AG09319 (cell line): ENCODE results near the gene TUBA3C.

Experiments
- DNase-seq: peaks from one replicate; pipeline ENCODE4 v3.0.0-alpha.2; 2010; ENCODE audit warnings: low read depth; ENCODE audit errors: extremely low read depth
- CTCF ChIP-seq: IDR thresholded peaks from 2 replicates; pipeline ENCODE4 v1.5.1; 2011; ENCODE audit warnings: low read depth, mild to moderate bottlenecking, inconsistent platforms, low read length, moderate library complexity

The TUBA3C gene

GRCh38 chr13:19158526-19159174 lies 23.0 kb downstream of the TUBA3C start:
- DNase-seq, result no peak
- TF ChIP-seq CTCF, result no peak

- no peak for DNase-seq
- no peak for TF ChIP-seq CTCF
Measured at GRCh38 chr13:19158006-19158405, 23.6 kb downstream of the TUBA3C start.

GRCh38 chr13:19157461-19157860 lies 24.2 kb downstream of the TUBA3C start:
- no peak for TF ChIP-seq CTCF
- no peak for DNase-seq

- no peak for TF ChIP-seq CTCF
- DNase-seq, result no peak
Measured at GRCh38 chr13:19156013-19156825, 25.4 kb downstream of the TUBA3C start.

GRCh38 chr13:19155321-19155861 lies 26.2 kb downstream of the TUBA3C start:
- no peak for DNase-seq
- TF ChIP-seq CTCF, result no peak

GRCh38 chr13:19154843-19155242 lies 26.8 kb downstream of the TUBA3C start:
- no peak for DNase-seq
- TF ChIP-seq CTCF, result no peak

- no peak for DNase-seq
- no peak for TF ChIP-seq CTCF
Measured at GRCh38 chr13:19153782-19154450, 27.7 kb downstream of the TUBA3C start.
